Right hindlimb (tissue), 1 donor: Measurements from ENCODE around the gene SERPINA6.
"Not testable (repeated sequence)": the region's sequence is repeated elsewhere in the genome, so short reads cannot be mapped to it uniquely, and the experiment has no call there.

Experiments
- DNase-seq: peaks from one replicate; pipeline ENCODE4 v3.0.0-alpha.2; 2018

The SERPINA6 gene

DNA sequence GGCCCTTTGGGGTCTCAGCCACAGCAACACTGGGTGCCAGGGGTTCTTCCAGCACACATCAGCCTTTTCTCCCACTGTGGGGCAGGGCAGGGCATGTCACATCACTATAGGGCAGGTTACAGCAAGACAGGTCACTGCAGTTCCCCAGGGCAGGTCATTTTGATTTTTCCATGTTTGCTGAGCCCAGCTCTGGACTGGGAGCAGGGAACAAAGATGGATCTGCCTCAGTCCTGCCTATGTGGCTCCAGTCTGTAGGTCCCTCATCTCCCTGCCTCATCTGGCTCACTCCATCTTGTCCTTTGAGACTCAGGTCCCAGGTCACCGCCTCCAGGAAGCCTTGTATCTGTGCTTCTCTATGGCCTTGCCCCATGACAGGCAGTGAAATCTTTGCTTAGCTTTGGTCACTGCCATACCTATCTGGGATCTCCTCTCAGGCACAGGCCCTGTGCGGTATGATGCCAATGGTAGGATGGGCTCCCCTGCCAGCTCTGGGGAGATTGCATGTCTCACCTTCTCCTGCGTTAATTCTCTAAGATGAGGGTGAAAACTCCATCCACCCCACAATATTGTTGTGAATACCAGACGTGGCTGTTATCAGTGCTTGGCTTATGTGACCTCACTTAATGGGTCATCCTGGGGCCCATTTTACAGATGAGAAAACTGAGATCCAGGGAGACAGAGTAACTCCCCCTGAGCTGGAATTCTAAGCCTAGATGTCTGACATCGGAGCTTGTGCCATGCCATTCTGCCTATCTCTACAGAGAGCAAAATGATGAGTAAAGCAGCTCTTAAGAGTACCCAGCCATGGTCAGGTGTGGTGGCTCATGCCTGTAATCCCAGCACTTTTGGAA is 1.5 kb downstream of the SERPINA6 start:
- DNase-seq: no peak

DNA sequence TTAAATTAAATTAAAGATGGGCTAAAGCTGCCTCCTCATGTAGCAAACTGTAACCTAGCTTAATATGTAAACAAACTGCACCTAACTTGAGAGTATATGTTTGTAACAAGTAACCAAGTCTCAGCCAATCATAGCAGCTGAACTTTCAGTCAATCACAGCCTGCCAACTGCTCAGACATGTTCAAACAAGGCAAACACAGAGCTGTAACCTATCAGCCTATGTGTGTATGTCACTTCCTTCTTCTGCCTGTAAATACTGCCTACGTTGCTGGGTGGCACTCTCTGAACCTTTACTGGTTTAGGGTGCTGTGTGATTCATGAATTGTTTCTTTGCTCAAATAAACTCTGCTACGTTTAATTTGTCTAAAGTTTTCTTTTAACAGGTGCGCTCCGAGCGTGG is 2.9 kb downstream of the SERPINA6 start:
- DNase-seq: no peak

DNA sequence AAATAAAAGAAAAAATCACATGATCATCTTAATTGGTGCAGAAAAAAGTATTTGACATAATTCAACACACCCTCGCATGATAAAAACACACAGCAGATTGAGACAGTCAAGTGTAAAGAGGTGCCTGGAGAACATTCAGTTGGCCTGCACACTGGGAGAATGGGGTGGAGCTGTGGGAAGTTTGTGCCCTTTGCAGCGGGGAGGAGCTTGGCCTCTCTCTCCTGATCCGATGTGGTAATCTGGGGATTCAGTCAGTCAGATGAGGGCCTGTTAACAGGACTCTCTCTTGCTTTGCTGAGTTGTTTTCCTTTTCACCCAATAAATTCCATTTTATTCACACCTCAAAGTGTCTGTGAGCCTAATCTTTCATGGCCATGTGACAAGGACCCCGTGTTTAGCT is 5.9 kb downstream of the SERPINA6 start:
- DNase-seq: no peak

DNA sequence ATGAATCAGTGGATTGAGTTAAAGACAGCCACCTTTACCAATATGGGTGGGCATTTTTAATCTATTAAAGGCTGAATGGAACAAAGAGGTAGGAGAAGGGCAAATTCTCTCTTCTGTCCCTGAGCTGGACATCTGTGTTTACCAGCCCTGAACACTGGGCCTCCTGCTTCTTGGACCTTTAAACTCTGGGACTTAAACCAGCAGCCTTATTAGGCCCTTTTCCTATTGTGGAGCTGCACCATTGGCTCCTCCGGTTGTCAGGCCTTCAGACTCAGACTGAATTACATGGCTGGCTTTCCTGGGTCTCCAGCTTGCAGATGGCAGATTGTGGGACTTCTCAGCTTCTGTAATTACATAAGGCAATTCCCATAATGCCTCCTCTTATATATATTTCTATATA is 6.4 kb downstream of the SERPINA6 start:
- no peak for DNase-seq

DNA sequence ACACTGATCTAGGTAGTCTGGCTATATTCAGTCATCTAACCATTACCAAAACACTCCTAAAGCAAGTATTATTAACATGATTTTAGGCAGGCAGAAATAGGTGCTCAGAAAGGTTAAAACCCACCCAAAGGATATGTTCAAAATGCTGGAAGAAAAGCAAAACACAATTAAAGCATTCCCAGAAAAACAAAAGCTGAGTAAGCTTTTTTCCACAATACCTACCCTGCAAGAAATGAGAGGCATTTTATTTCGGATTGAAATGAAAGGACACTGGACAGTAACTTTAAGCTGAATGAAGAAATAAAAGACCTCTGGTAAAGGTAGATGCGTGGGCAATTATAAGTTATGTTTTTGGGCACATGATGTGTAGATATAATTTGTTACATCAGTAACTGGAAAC is 8.2 kb downstream of the SERPINA6 start:
- DNase-seq: no peak

DNA sequence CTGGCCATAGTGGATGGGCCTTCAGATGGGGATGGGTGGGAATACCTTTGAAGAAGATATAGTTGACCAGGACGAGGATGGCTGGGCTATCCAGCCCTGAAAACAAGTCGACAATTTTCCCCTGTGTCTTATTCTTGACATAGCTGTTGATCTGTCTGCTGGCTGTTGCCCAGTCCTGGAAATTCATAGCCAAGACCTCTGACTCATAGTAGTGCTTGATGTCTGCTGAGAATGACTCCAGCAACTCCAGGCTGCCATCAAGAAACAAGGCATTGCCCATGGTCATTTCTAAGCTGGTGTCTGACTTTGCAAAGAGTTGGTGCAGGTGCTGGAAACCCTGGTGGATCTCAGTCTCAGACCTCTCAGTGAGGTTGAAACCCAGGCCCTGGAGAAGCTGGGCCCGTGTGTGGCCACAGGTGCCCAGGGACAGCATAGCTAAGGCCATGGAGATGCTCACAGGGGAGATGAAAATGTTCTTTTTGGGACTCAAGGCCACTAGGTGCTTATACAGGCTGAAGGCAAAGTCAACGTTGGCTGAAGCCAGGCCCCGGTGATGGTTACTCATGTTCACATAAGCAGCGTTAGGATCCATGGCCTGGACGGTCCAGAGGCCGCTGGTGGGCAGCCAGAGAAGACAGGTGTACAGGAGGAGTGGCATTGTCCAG is 9.0 kb downstream of the SERPINA6 start:
- no peak for DNase-seq

DNA sequence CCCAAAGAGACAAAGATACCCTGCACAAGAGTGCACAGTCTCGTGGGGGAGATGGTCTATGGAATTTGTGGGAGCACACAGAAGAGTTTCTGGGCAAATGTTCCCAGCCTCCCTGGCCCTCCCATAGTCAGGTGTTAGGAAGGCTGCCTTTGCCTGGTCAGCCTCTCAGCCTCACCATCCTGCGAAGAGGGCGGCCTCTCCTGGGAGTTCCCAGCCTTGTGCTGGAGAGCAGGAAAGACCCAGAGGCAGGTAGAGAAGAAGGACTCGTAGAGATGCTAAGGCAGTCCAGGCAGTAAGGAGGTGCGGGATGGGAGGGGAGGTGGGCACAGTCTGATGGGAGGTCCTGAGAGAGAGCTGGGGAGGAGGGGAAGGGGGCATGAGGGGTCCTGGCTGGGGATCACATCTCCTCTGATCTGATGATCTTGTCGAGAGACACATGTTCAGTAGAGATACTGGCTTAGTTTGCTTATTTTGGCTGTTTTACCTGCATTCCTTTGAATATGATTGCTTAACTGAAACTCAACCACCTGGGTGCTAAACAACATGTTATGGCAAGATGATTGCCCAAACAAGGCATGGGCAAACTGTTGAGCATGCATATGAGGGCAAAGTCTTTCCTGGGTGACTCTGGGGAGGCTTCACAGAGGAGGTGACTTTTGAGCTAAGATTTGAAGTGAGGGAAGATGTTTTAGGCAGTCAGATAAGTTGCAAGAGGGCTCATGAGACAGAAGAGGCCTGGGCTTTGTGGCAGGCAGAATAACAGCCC is 10.5 kb downstream of the SERPINA6 start:
- no peak for DNase-seq

DNA sequence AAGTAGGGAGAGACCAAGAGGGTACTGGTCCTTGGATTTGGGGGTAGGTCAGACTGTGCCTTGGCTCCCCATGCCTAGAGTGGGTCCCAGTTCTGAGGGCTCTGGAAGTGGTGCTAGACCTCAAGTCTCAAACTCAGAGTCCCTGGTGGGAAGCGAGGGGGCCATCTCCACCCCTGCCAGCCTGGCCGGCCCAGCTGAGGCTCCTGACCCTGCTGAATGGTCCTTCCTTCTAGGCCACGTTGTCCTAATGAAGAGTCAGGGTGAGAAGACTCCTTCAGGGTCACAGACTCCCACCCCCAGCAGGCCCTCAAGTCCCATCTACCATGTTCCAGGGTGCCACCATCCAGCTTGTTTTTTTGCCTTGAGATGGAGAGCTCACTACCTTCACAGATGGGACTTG is 12.9 kb downstream of the SERPINA6 start:
- no peak for DNase-seq

DNA sequence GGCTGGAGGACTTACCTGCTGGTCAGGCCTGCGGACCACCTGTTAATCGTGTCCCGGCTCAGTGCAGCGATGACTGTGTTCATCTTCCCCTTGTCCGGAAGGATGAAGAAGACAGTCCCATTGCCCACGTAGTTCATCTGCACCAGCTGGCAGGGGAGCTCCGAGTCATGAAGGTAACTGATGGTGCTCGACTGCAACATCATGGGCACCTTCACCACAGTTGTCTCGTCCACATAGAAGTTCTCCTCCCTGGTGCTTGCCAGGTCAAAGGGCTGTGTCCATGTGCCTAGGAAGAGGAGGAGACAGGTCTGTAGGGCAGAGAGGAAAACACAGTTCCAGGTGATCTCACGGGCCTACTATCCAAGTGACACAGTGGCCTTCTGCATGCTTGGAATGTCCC is 13.4 kb downstream of the SERPINA6 start:
- no peak for DNase-seq

DNA sequence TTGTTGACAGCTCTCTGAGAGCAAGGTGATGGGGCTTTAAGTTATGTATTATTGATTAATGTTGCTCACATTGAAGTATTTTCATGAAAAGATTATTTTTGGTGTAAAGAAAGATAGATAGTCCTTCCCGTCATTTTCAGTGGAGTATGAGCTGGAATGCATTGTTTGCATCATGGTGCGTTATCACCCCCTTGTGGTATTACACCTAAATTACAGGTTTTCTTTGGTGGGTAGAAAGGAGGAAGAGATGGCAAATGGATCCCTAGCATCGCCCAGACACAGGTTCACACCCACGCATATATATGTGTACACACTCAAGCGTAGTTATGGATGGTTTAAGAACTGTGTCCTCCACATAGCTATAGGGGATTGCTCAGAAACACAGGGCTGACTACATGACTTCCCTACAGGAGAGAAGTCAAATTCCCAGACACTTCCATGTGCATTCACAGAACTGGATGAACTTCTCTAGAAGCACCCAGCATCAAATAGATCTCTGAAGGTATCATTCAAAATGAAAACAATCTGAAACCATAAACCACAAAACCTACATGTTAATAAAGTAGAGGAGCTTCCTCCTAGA is 15.6 kb downstream of the SERPINA6 start:
- DNase-seq: no peak

DNA sequence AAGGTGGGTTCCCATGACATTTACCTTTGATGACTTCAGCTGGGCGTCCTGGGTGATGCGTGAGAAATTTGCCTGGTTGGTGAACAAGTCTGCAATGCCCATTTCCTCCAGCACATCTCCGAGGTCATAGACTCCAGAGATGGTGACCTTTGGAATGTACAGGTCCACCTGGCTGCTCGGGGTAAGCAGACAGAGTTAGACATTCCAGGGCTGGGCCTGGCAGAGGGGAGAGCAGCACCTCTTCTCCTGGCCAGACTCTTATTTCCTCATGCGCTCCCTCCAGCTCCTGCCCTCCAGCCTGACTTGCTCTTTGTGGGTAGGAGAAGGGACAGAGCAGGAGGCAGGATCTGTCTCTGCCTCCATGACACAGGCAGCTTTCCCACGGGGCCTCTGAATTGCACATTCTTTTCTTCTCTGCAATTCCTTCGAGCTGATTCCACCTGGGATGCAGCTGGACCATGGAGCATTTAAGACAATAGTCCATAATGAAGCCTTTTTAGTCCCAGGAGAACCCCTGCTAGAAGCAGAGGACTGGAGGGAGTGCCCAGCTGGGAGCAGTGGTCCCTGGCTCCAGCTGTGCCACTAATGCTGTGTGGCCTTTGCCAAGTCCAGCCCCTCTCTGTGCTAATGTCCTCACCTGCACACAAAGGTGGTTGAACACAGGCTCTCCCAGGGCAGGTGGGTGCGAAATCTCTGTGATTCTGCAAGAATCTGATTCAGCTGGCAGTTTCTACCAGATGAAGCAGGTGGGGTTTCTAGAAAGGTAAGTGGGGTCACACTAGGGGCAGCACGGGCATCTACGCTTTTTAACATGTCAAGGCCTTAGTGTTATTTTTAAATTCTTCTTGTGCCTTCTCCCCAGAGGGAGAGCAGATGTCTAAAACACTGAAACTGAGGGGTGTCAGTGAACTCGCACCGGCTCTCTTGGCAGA is 16.8 kb downstream of the SERPINA6 start:
- DNase-seq: no peak

DNA sequence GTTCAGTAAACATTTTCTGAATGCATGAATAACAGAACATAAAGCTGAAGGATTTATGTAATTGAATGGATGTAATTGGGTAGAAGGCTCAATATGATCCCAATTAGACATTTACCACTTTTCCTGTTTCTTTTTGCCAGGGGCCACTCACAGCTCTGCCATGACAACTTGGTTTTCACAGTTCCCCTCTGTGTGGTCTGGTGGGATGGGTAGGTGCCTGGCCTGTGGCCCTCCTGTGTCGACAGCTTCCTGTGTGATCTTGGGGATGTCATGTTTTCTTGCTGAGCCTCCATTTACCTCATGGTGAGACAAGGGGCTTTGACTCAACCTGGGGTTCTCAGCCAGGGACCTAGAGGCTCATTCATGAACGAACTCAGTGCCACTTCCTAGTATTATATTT is 17.5 kb downstream of the SERPINA6 start:
- no peak for DNase-seq

DNA sequence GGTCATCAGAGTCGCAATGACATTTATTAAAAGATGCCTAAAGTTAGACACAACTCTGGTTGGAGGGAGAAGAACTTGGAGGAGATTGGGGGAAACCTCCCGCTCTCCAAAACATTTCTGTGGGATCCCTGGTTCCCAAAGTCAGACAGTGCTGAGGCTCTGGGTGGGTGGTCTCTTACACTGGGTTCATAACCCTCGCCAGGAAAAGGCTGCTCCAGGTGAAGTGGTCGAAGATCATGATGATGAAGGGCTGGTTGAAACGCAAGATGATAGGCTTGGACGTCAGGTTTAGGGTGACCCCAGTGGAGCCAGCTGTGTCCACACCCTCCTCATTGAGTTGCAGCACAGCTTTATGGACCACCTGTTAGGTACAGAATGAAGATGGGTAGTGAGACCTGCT is 18.9 kb downstream of the SERPINA6 start:
- no peak for DNase-seq

DNA sequence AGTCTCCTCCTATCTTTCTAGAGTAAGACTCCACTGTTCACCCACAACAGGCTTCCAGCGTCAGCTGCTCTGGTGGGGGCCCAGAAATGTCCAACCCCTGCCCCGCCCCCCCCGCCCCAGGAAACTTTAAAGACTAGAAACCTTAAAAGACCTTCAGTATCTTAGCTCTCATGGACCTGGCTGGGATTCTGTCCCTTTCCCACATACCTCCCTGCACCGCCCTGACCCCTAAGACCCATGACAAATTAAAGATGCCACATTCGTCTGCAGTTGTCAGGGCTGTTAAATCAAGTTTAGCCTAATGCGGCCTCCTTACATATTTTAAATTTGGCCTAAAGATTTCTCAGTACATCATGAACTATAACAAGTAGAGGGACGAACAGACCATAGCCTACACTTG is 20.0 kb downstream of the SERPINA6 start:
- DNase-seq: no peak

DNA sequence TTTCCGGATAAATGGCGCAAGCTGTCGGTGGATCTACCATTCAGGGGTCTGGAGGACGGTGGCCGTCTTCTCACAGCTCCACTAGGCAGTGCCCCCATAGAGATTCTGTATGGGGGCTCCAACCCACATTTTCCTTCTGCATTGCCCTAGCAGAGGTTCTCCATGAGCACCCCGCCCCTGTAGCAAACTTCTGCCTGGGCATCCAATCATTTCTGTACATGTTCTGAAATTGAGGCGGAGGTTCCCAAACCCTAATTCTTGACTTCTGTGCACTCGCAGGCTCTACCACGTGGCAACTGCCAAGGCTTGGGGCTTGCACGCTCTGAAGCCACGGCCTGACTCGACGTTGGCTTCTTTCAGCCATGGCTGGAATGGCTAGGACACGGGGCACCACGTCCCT is 25.0 kb downstream of the SERPINA6 start:
- no peak for DNase-seq

DNA sequence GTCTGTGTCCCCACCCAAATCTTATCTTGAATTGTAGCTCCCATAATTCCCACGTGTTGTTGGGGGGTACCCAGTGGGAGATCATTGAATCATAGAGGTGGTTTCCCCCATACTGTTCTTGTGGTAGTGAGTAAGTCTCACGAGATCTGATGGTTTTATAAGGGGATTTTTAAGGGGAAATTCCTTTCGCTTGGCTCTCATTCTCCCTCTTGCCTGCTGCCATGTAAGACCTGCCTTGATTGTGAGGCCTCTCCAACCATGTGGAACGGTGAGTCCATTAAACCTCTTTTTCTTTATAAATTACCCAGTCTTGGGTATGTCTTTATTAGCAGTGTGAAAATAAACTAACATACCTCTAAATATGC is 27.0 kb downstream of the SERPINA6 start:
- DNase-seq: not testable (repeated sequence)

DNA sequence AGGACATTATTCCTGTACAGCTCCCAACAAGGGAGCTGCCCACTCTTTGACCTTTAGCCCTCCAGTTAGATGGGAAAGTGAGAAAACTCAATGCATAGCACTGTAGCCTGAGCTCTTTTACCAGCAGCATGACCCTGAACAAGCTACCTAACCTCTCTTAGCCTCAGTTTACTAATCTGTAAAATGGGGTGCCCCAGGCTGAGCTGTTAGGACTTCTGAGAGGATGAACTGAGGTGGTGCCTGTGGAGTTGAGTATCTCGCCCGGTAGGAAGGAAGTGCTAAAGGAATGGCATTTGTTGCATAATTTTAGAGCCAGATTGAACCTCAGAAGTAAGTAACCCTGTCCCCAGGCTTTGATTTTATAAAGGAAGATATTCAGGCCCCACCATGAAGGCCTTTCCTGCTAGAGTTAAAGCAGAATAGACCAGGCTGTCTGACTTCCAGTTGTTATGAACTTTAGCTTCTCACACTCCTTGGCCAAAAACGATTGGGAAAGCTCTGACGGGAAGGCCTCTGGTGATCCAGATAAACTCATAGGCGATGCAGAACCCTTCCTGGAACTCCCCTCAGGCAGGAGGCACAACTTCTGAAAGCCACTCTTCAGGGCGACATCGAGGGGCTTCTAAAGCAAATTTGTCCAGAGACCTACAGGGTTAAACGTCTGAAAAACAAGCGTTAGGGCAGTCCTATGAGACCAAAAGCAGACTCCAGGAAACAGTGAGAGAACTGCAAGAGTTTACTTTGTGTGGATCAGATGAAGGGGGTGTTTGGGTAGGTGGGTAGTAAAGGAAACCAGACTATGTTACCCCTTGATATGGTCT is 27.6 kb downstream of the SERPINA6 start:
- no peak for DNase-seq

DNA sequence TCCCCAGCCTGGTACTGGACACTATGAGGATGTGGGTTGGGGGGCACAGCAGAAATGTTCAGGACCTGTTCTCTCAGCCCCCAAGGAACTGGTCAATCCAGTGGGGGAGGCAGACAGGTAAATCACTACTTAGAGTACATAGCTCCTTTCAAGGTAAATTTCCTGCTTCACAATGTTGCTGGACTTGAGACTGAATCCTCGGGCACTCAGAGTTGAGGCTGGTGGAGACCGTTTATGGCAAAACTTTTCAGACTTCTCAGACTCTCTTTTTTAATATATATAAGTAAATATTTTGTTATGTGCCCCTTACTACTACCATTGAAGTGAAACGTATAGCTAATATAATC is 29.6 kb downstream of the SERPINA6 start:
- DNase-seq: no peak

DNA sequence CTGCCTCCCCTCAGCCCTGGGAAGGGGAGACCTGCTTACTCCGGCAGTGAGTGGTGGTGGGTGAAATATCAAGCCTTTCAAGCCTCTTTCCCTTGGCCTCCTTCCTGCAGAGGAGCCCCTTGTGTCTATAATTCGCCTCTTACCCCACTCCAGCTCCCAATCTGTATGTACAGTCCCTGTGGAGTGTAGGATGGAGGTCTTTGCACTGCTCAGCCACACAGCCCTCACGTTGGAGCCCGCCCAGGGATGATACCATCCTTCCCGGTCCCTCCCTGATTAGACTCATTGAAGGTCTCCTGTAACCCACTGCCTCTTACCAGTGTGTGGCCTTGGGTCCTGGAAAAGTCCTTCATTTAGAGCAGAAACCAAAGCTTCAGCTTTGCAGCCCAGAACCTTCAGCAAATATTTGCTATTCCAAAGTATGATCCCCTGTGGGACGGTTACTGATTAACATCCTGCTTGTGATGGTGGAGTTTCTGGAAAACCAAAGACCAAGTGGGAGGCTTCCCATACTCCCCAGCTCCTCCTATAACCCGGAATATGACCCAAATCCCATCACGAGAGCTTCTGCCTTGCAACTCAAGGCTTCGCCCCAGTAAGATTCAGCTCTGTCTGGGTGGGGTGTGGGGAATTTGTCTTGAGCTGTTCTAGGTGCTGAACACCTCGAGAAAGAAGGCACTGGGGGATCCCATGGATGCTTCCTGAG is 30.1 kb downstream of the SERPINA6 start, which contains the start of gene SERPINA10:
Gene SERPINA10 (minus strand): TSS at position 397 of the 706 bp plus-strand sequence. CDS start 2,675 bp downstream, outside the sequence.
- DNase-seq: no peak

DNA sequence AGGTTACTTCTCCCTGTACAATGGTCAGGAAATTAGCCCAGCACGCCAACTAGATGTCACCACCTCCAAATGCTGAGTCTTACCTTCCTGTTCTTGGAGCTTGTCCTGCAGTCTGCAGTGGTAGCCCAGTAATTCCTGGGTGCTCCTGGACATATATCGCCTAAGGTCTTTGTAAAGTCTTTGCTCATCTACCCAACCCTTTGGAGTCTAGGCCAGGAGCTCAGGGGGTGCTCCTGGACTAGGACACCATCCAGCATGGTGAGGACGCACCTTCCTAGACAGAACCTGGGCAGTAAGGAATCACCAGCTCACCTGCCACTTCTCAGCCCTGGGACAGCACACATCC is 30.6 kb downstream of the SERPINA6 start:
- DNase-seq: no peak
